GM08714 (cell line): ENCODE data around the gene METTL24.
"Not testable (repeated sequence)": the region's sequence is repeated elsewhere in the genome, so short reads cannot be mapped to it uniquely, and the experiment has no call there.

Source experiments
- H3K4me3 ChIP-seq: fragments of 200-500 bp; sonication (Bioruptor generic); 2 replicates; pipeline ENCODE4 v1.5.1; 2014; ENCODE audit warnings: mild to moderate bottlenecking, low read length, inconsistent platforms
- ZNF274 ChIP-seq: IDR thresholded peaks from 2 replicates; pipeline ENCODE4 v1.6.1; 2012; ENCODE audit warnings: mild to moderate bottlenecking, low read depth, low read length

The METTL24 gene

DNA sequence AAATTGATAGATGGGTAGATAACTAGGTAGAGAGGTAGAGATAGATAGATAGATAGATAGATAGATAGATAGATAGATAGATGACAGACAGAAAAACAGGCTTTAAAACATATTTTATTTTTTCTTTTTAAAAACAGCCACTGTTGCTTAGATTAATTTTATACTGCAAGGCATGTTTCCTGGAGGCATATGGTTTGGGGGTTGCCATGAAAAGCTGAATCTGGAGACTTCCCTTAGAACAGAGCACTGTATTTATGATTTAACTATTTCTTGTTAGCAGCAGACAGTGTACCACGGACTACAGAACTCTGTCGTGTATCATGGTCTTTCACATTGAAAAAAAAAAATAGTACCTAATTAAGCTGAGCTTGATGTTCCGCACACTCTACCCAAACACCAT lies 38.8 kb downstream of the METTL24 start:
- no peak for TF ChIP-seq ZNF274
- no peak overlapping the region for H3K4me3 ChIP-seq

DNA sequence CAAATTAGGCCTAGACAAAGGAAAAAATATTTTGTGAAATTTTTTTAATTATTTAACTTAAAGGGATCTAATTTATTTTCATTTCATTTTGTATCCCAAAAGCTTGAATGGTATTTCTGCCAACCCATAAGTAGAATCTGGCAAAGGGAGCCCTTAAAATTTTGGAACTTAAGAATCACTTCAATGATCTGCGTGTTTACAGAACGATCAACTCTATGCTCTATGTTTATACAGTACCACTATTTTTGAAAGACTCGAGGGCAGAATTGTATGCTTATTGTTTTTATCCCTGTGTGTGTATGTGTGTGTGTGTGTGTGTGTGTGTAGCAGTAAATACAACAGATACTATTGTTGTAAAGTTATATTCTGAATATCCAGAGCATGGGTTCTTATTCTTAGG lies 39.2 kb downstream of the METTL24 start:
- no peak for TF ChIP-seq ZNF274
- H3K4me3 ChIP-seq: no peak overlapping the region

- no peak for TF ChIP-seq ZNF274
- H3K4me3 ChIP-seq: no peak overlapping the region
Observed at GRCh38 chr6:110317646-110318045, 40.5 kb downstream of the METTL24 start.

DNA sequence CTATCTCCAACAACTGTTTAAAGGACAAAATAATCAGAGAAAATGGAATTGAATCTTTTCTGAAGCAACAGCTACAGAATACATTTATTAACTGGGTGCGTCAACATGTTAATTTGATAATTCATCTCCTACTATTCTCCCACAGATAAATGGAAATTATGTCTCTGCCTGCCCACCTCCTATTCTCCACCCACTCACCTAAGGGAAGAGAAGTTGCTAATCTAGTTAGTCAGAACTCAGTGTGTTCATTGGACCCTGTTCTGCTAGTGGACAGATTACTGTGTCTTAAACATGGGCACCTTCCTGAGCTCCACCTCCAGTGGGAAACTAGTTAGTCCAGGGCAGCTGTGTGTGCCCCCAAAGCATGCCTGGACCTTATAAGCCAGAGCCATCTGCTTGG lies 41.0 kb downstream of the METTL24 start:
- no peak for TF ChIP-seq ZNF274
- H3K4me3 ChIP-seq: no peak overlapping the region

- no peak for TF ChIP-seq ZNF274
- H3K4me3 ChIP-seq: no peak overlapping the region
Observed at GRCh38 chr6:110315869-110316398, 42.2 kb downstream of the METTL24 start.

- H3K4me3 ChIP-seq: no peak overlapping the region
- no peak for TF ChIP-seq ZNF274
Observed at GRCh38 chr6:110315207-110315868, 42.8 kb downstream of the METTL24 start.

DNA sequence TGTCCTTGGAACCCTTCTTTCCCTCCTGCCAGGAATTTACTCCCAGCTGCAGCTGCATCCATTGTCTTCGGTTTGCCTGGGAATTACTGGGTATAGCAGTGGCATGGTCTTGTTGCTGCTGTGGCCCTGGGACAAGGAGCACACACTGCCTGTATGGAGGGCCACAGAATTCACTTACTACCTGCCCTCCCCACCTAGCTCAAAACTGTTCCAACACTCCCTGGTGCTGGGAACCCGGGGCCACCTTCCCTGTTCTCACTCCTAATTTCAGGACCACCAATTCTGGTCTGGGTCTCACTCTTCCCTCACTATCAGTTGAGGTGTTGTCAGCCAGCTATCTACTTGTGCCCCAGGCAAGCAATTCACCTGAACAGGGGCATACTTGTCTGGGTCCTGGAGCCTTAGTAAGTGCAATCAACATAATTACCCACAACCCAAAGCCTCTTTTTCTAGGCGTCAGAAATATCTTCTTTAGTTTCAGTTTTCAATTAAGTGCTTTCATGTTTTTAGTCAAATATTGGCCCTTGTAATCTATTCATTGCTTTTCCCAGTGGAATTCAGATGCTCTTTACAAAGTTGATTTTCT lies 47.2 kb downstream of the METTL24 start:
- H3K4me3 ChIP-seq: no peak overlapping the region
- no peak for TF ChIP-seq ZNF274

DNA sequence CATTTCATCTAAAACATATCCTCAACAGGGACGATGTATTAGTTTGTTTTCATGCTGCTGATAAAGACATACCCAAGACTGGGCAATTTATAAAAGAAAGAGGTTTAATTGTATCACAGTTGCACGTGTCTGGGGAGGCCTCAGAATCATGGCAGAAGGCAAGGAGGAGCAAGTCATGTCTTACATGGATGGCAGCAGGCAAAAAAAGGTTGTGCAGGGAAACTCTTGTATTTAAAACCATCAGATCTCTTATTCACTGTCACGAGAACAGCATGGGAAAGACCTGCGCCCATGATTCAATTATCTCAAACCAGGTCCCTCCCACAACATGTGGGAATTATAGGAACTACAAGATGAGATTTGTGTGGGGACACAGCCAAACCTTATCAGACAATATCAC lies 48.7 kb downstream of the METTL24 start:
- not testable (repeated sequence) for H3K4me3 ChIP-seq

GRCh38 chr6:110307368-110307767 lies 50.8 kb downstream of the METTL24 start:
- TF ChIP-seq ZNF274: no peak
- H3K4me3 ChIP-seq: no peak overlapping the region

GRCh38 chr6:110305832-110306231 lies 52.3 kb downstream of the METTL24 start:
- H3K4me3 ChIP-seq: not testable (repeated sequence)

DNA sequence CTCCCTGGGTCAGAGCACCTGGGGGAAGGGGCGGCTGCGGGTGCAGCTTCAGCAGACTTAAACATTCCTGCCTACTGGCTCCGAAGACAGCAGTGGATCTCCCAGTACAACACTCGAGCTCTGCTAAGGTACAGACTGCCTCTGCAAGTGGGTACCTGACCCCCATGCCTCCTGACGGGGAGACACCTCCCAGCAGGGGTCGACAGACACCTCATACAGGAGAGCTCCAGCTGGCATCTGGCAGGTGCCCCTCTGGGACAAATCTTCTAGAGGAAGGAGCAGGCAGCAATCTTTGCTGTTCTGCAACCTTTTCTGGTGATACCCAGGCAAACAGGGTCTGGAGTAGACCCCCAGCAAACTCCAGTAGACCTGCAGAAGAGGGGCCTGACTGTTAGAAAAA lies 54.5 kb downstream of the METTL24 start:
- H3K4me3 ChIP-seq: not testable (repeated sequence)

GRCh38 chr6:110298916-110299315 lies 59.2 kb downstream of the METTL24 start:
- no peak overlapping the region for H3K4me3 ChIP-seq
- TF ChIP-seq ZNF274: no peak

GRCh38 chr6:110298411-110298810 lies 59.7 kb downstream of the METTL24 start:
- no peak for TF ChIP-seq ZNF274
- H3K4me3 ChIP-seq: no peak overlapping the region

GRCh38 chr6:110296241-110297025 lies 61.7 kb downstream of the METTL24 start:
- no peak overlapping the region for H3K4me3 ChIP-seq
- no peak for TF ChIP-seq ZNF274
